Measurements from ENCODE around the gene TIAM1.

TIAM1 gene

DNA sequence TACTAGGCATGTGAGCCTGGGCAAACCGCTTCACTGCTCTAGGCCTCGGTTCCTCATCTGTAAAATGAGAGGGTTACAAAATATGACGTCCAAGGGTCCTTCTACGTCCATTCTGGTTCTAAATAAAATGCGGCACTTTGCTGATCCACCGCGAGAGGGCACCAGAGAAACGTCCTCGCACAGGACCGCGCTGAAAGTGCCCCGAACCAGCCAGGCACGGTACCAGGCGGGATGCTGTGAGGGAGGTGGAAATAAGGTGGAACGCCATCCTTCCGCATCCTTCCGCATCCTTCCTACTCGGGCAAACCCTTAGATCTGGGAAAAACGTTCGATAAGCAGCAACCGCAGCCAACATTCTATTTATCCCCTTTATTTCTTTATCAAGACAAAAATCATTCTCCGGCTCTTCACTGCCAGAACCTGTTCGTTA lies 245.5 kb downstream of the TIAM1 start:
- no peaks in the 10 kb centered on the region for H3K27me3 ChIP-seq (ENCODE audit: control insufficient read depth, low read length)
- no peak overlapping the region for H3K4me3 ChIP-seq (ENCODE audit: low read length)
- H3K4me2 ChIP-seq (ENCODE audit: low read length) = peak overlapping the region; percentile 38

DNA sequence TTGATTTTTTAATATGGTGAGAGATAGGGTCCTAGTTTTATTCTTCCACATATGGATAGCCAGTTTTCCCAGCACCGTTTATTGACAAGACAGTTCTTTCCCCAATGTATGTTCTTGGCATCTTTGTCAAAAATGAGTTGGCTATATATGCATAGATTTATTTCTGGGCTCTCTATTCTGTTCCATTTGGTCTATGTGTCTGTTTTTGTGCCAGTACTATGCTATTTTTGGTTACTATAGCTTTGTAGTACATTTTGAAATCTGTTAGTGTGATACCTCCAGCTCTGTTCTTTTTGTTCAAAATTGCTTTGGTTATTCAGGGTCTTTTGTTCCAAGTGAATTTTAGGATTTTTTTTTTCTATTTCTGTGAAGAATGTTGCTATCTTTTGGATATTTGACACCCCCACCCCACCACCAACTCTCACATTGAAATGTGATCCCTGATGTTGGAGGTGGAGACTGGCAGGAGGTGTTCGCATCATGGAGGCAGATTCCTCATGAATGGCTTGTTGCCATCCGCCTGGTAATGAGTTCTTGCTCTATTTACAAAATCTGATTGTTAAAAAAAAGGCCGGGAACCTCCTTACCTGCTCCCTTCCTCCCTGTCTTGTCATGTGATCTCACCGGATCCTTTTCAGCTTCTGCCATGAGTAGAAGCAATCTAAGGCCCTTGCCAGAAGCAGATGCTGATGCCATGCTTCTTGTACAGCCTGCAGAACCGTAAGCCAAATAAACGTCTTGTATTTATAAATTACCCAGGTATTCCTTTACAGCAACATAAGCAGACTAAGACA lies 251.0 kb downstream of the TIAM1 start:
- TF ChIP-seq EZH2phosphoT487 (IDR thresholded peaks at IDR 0.05; ENCODE audit: borderline replicate concordance, low read length) = no peak
- TF ChIP-seq, protein P1, sequence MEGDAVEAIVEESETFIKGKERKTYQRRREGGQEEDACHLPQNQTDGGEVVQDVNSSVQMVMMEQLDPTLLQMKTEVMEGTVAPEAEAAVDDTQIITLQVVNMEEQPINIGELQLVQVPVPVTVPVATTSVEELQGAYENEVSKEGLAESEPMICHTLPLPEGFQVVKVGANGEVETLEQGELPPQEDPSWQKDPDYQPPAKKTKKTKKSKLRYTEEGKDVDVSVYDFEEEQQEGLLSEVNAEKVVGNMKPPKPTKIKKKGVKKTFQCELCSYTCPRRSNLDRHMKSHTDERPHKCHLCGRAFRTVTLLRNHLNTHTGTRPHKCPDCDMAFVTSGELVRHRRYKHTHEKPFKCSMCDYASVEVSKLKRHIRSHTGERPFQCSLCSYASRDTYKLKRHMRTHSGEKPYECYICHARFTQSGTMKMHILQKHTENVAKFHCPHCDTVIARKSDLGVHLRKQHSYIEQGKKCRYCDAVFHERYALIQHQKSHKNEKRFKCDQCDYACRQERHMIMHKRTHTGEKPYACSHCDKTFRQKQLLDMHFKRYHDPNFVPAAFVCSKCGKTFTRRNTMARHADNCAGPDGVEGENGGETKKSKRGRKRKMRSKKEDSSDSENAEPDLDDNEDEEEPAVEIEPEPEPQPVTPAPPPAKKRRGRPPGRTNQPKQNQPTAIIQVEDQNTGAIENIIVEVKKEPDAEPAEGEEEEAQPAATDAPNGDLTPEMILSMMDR (IDR thresholded peaks at IDR 0.05; ENCODE audit: low read depth, low read length, poor library complexity, severe bottlenecking) = no peak
- peaks cover 8% of the 10 kb centered on the region for H3K27me3 ChIP-seq (ENCODE audit: control insufficient read depth, low read length)
- H3K9me2 ChIP-seq (replicated peaks; ENCODE audit: control insufficient read depth, low read length) = no peaks in the 10 kb centered on the region

More for the DNA sequence above, 245.5 kb downstream of the TIAM1 start:
- Histone ChIP-seq H3K36me3 (ENCODE audit: control insufficient read depth, low read length) (no peaks in the 10 kb centered on the region), H3K9me3 (ENCODE audit: control insufficient read depth, insufficient read depth, low read length) (no peaks in the 10 kb centered on the region), H3K27ac (ENCODE audit: low read depth, low read length) (no peak overlapping the region), H4K20me1 (ENCODE audit: control insufficient read depth, insufficient read depth, low read depth, low read length) (no peaks in the 10 kb centered on the region), H3F3A (ENCODE audit: control insufficient read depth, insufficient read depth) (no peaks in the 10 kb centered on the region), H3K79me2 (ENCODE audit: control insufficient read depth, low read length) (no peaks in the 10 kb centered on the region), H3K4me1 (ENCODE audit: control insufficient read depth, low read length) (peaks cover 16% of the 10 kb centered on the region), H3K9me2 (replicated peaks; ENCODE audit: control insufficient read depth, low read length) (no peaks in the 10 kb centered on the region)
- TF ChIP-seq EZH2phosphoT487 (IDR thresholded peaks at IDR 0.05; ENCODE audit: borderline replicate concordance, low read length) = no peak
- TF ChIP-seq, protein P1 (IDR thresholded peaks at IDR 0.05; ENCODE audit: low read depth, low read length, poor library complexity, severe bottlenecking) = peak; percentile 90

DNA sequence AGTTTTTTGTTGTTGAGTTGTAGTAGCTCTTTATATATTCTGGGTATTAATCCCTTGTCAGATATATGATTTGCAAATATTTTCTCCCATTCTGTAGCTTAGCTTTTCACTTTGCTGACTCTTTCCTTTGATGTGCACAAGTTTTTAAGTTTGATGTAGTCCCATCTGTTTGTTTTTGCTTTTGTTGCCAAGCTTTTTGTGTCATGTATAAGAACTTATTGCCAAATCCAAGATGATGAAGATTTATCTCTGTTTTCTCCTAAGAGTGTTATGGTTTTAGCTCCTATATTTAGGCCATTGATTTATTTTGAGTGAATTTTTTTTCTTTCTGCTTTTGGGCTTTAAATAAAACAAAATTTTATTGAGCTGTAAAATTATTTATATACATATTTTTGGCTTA lies 253.7 kb downstream of the TIAM1 start:
- Histone ChIP-seq H3K27ac (ENCODE audit: low read depth, low read length) (no peak overlapping the region), H3K27me3 (ENCODE audit: control insufficient read depth, low read length) (peaks cover 8% of the 10 kb centered on the region), H3K36me3 (ENCODE audit: control insufficient read depth, low read length) (no peaks in the 10 kb centered on the region), H3K79me2 (ENCODE audit: control insufficient read depth, low read length) (no peaks in the 10 kb centered on the region), H3F3A (ENCODE audit: control insufficient read depth, insufficient read depth) (no peaks in the 10 kb centered on the region), H3K4me3 (ENCODE audit: low read length) (no peak overlapping the region), H3K4me1 (ENCODE audit: control insufficient read depth, low read length) (no peaks in the 10 kb centered on the region), H3K9me3 (ENCODE audit: control insufficient read depth, insufficient read depth, low read length) (no peaks in the 10 kb centered on the region), H4K20me1 (ENCODE audit: control insufficient read depth, insufficient read depth, low read depth, low read length) (no peaks in the 10 kb centered on the region), H3K4me2 (ENCODE audit: low read length) (no peak overlapping the region), H3K9me2 (replicated peaks; ENCODE audit: control insufficient read depth, low read length) (no peaks in the 10 kb centered on the region)
- TF ChIP-seq EZH2phosphoT487 (IDR thresholded peaks at IDR 0.05; ENCODE audit: borderline replicate concordance, low read length) = no peak
- TF ChIP-seq, protein P1 (IDR thresholded peaks at IDR 0.05; ENCODE audit: low read depth, low read length, poor library complexity, severe bottlenecking) = no peak

More for the DNA sequence above, 251.0 kb downstream of the TIAM1 start:
- H3K79me2 ChIP-seq (ENCODE audit: control insufficient read depth, low read length) = no peaks in the 10 kb centered on the region
- H3K9me3 ChIP-seq (ENCODE audit: control insufficient read depth, insufficient read depth, low read length) = no peaks in the 10 kb centered on the region
- H3K36me3 ChIP-seq (ENCODE audit: control insufficient read depth, low read length) = no peaks in the 10 kb centered on the region
- H3F3A ChIP-seq (ENCODE audit: control insufficient read depth, insufficient read depth) = no peaks in the 10 kb centered on the region
- H3K4me1 ChIP-seq (ENCODE audit: control insufficient read depth, low read length) = no peaks in the 10 kb centered on the region
- no peak overlapping the region for H3K4me2 ChIP-seq (ENCODE audit: low read length)
- no peaks in the 10 kb centered on the region for H4K20me1 ChIP-seq (ENCODE audit: control insufficient read depth, insufficient read depth, low read depth, low read length)
- H3K27ac ChIP-seq (ENCODE audit: low read depth, low read length) = no peak overlapping the region
- no peak overlapping the region for H3K4me3 ChIP-seq (ENCODE audit: low read length)

All from DOHH2 (cell line).